ENCODE data around the gene ZSWIM3. TPM values are rescaled to one million over a fixed set of nuclear protein-coding genes. Genes with fewer than 3 reads are reported as not detected.
"Not testable (repeated sequence)": the region's sequence is repeated elsewhere in the genome, so short reads cannot be mapped to it uniquely, and the experiment has no call there.

The ZSWIM3 gene
- total RNA-seq, 4 donors from 2014 or later = 2.2 to 4.5 (median 3.9) TPM

GRCh38 chr20:45873409-45874103, 16.1 kb downstream of the ZSWIM3 start:
- Histone ChIP-seq H3K27me3 (no peaks in the 10 kb centered on the region), H3K36me3 (peaks cover 0 to 15% of the 10 kb centered on the region in 2 donors), H3K4me1 (peaks cover 0 to under 1% of the 10 kb centered on the region in 2 donors), H3K27ac (no peak overlapping the region), H3K4me3 (replicated peaks in 1 of 3) (no peak overlapping the region), H3K9me3 (no peaks in the 10 kb centered on the region)
- TF ChIP-seq CTCF (IDR thresholded peaks at IDR 0.05) (no peak), POLR2A (IDR thresholded peaks at IDR 0.05) (no peak)
- no peak for DNase-seq
- WGBS, 2 donors = 84 to 86% methylated on average over 1 of the region's 1 CpG
- intact Hi-C loops (cut with DNase I) = no loop called here

- H3K27ac ChIP-seq; H3K4me3 ChIP-seq (replicated peaks in 1 of 3); intact Hi-C loops (cut with DNase I); H3K27me3 ChIP-seq; DNase-seq; H3K4me1 ChIP-seq; H3K9me3 ChIP-seq: not testable (repeated sequence)
- WGBS, 2 donors = 92 to 95% methylated on average over 10 of the region's 10 CpGs
- peaks cover 0 to 15% of the 10 kb centered on the region in 2 donors for H3K36me3 ChIP-seq
These were observed 16.7 kb downstream of the ZSWIM3 start for GRCh38 chr20:45874104-45874481.

GRCh38 chr20:45874576-45874975, 17.2 kb downstream of the ZSWIM3 start:
- intact Hi-C loops (cut with DNase I) = no loop called here
- 64 to 78% methylated on average over 4 of the region's 4 CpGs for WGBS, 2 donors
- Histone ChIP-seq H3K27ac (no peak overlapping the region), H3K4me3 (replicated peaks in 1 of 3) (no peak overlapping the region), H3K27me3 (no peaks in the 10 kb centered on the region), H3K4me1 (peaks cover 0 to 3% of the 10 kb centered on the region in 2 donors), H3K9me3 (no peaks in the 10 kb centered on the region), H3K36me3 (peaks cover 0 to 15% of the 10 kb centered on the region in 2 donors)
- no peak for DNase-seq
- TF ChIP-seq CTCF (IDR thresholded peaks at IDR 0.05) = no peak
- no peak for TF ChIP-seq POLR2A (IDR thresholded peaks at IDR 0.05)

- Histone ChIP-seq H3K36me3 (peaks cover under 1 to 20% of the 10 kb centered on the region in 2 donors), H3K27ac (no peak overlapping the region), H3K4me3 (replicated peaks in 1 of 3) (no peak overlapping the region), H3K9me3 (no peaks in the 10 kb centered on the region), H3K27me3 (no peaks in the 10 kb centered on the region), H3K4me1 (peaks cover 9 to 17% of the 10 kb centered on the region in 2 donors)
- DNase-seq = no peak
- TF ChIP-seq CTCF (IDR thresholded peaks at IDR 0.05) (no peak), POLR2A (IDR thresholded peaks at IDR 0.05) (no peak)
- WGBS, 2 donors = 81 to 95% methylated on average over 8 to 9 of the region's 13 CpGs
- intact Hi-C loops (cut with DNase I) = no loop called here
These were observed 20.8 kb downstream of the ZSWIM3 start for GRCh38 chr20:45878076-45878761.

GRCh38 chr20:45880988-45881788, 23.8 kb downstream of the ZSWIM3 start, which contains the start of gene ZSWIM1:
ZSWIM1 (plus strand) TSS chr20:45881227; CDS start chr20:45882593, 1,366 bp downstream.
- H3K36me3 ChIP-seq = peaks cover 9 to 29% of the 10 kb centered on the region in 2 donors
- H3K4me1 ChIP-seq = peaks cover 9 to 21% of the 10 kb centered on the region in 2 donors
- intact Hi-C loops (cut with DNase I) = no loop called here
- peak; percentile 99 to 100 for DNase-seq
- no peaks in the 10 kb centered on the region for H3K9me3 ChIP-seq
- TF ChIP-seq CTCF (IDR thresholded peaks at IDR 0.05) (no peak), POLR2A (IDR thresholded peaks at IDR 0.05) (peak in 1 of 2 donors; percentile 73)
- H3K27me3 ChIP-seq = no peaks in the 10 kb centered on the region
- peak within 1 kb of the TSS; percentile 80 to 97 (median 86) for H3K27ac ChIP-seq
- 0% methylated on average over 22 to 23 of the region's 23 CpGs for WGBS, 2 donors
- peak within 1 kb of the TSS in 2 of 3 donors; percentile 48 to 88 for H3K4me3 ChIP-seq (replicated peaks in 1 of 3)

Measured in thyroid gland (tissue), 4 donors.